GM15510 (cell line): Measurements from ENCODE around the gene PAK3.

Experiments
- POLR2A ChIP-seq: IDR thresholded peaks from 3 replicates; pipeline ENCODE4 v1.6.1; 2011; ENCODE audit warnings: borderline replicate concordance; ENCODE audit not compliant: insufficient read length; ENCODE audit errors: extremely low read depth

The PAK3 gene

DNA sequence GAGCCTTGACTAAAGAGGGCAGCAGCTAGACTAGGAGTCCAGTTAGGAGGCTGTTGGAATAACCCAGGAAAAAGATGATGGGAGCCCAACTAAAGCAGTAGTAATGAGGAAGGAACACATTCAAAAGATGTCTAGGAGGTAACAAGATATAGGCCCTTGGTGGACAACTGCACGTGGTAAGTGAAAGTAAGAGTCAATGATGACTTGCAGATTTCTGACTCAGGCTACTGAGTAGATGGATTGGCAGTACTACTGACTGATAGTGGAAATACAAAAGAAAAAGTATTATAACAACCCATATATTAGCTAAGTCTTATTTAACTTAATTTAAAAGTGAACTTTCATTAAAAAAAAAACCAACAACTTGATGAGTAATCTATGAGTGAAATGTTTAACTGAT, 74.0 kb downstream of the PAK3 start:
- no peak for TF ChIP-seq POLR2A

DNA sequence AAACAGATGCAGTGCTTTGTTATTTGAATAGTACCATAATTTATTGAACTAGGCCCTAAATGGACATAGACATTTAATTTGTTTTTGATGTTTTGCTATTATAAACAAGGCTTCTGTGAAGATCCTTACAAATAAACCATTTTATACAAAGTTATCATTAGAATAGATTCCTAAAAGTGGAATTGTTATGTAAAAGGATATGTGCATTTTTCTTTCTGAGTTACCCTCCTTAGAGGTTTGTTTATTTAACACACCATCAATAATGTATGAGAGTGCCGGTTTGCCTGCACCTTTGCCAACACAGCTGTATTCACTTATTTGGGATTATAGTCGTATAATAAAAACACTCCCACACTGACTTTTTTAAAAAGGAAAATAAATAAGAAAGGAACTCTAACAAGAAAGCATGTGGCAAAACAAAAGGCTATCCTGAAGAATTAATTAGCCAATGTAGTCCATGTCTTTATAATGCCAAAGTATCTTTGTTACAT, 84.8 kb downstream of the PAK3 start:
- TF ChIP-seq POLR2A, result no peak

- no peak for TF ChIP-seq POLR2A
These were observed 86.0 kb downstream of the PAK3 start for GRCh38 chrX:111181951-111182350.

DNA sequence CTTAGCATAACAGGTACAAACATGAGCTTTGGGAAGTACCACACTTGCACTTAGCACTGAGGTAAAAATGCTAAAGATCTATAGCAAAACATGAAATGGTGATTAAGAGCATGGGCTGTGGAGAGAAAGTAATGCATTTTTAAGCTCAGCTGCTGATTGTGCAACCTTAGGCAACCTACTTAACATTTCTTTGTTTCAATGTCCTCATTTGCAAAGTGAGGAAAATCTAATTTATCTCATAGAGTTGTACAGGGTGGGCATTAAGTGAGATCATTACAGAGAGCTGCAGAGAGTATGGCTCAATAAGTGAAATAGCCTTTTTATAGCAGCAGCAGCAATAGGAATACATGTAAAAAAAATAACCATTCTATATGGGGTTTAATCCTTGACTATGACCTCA, 87.0 kb downstream of the PAK3 start:
- TF ChIP-seq POLR2A, result no peak

- TF ChIP-seq POLR2A, result no peak
These were observed 95.6 kb downstream of the PAK3 start for GRCh38 chrX:111191598-111191997.

GRCh38 chrX:111199505-111199904, 103.5 kb downstream of the PAK3 start:
- no peak for TF ChIP-seq POLR2A

GRCh38 chrX:111200327-111200726, 104.3 kb downstream of the PAK3 start:
- no peak for TF ChIP-seq POLR2A

DNA sequence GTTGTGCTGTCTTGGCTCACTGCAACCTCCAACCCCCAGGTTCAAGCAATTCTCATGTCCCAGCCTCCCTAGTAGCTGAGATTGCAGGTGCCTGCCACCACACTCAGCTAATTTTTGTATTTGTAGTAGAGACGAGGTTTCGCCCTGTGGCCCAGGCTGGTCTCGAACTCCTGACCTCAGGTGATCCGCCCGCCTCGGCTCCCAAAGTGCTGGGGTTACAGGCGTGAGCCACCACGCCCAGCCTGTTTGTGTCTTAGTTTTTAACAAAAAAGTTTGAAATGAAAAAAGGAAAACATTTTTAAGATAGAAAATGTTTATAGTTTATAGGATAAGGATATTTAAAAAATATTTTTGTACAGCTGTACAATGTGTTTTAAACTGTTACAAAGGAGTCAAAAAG, 111.9 kb downstream of the PAK3 start:
- no peak for TF ChIP-seq POLR2A

- no peak for TF ChIP-seq POLR2A
These were observed 120.4 kb downstream of the PAK3 start for GRCh38 chrX:111216293-111216801.

DNA sequence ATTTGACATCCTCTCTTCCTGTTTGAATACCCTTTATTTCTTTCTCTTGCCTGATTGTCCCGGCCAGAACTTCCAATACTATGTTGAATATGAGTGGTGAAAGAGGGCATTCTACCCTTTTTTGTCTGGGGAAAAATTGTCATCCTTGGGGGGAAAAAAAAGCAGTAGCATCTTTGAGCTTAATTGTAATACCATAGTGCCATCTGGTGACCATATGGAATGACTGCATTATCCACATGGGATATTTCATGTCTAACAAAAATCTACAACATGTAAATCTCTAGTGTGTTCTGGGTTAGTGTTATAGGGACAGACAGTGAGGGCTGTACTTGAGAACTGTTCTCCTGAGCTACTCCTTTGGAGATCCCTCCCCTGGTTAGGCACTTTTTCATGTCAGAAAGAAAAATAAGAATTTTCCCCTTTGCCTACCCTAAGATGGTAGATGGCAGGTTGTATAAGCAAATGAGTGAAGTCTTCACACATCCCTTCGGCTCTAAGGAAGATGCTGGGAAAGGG, 148.3 kb downstream of the PAK3 start:
- no peak for TF ChIP-seq POLR2A

DNA sequence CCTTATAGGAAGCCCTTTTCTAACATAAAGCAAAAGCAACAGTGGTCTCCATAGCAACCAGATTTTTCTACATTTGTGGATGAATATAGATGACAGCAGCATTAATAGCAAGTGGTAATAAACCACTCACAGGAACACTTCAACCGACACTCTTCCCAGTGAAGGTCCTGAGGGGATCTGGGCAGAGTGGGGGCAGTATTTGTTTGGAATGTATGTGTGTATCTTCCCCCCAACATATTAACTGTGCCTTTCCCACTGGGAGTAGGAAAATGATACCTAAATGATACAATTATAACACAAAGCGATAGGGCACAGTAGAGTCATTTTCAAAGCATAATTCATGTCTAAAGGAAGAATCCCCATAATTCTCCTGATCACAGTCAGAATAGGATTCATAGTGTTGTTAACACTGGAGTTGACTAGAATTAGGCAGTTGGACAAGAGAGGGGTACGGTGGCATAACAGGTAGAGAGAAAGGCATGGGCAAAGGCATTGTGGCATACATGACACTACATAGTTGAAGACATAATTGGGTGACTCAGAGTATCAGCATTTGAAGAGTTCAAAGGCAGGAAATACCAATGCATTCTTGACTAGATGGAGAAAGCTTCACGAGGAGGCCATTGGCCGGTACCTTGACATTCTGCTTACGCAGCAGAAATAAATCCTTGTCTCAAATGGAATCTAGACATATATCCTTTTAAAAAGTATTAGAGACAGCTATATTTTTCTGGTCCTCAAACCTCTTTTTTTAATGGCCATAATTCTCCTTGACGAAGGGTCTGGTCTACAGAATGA, 159.1 kb downstream of the PAK3 start:
- TF ChIP-seq POLR2A, result no peak

- no peak for TF ChIP-seq POLR2A
These were observed 161.7 kb downstream of the PAK3 start for GRCh38 chrX:111257733-111258132.

DNA sequence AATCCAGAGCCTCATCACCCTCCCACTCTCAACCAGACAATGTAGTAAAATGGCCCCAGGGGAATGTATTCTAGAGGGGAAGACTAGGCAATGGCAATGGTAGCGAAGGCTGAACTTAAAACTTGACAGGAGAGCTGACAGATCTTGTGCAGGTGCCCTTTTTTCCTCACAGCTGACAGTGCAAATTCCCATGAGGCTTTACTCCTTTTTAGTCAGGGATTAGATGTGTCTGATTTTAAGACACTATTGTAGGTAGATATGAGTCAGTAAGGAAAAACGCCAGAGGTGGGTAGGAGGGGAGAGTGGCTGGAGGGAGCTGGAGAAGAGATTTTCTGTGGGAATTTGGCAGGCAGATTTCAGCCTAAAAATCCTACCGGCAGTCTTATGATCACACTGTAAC, 163.6 kb downstream of the PAK3 start:
- TF ChIP-seq POLR2A, result no peak

- TF ChIP-seq POLR2A, result no peak
These were observed 164.5 kb downstream of the PAK3 start for GRCh38 chrX:111260451-111260850.

- TF ChIP-seq POLR2A, result no peak
These were observed 166.1 kb downstream of the PAK3 start for GRCh38 chrX:111262086-111262485.

DNA sequence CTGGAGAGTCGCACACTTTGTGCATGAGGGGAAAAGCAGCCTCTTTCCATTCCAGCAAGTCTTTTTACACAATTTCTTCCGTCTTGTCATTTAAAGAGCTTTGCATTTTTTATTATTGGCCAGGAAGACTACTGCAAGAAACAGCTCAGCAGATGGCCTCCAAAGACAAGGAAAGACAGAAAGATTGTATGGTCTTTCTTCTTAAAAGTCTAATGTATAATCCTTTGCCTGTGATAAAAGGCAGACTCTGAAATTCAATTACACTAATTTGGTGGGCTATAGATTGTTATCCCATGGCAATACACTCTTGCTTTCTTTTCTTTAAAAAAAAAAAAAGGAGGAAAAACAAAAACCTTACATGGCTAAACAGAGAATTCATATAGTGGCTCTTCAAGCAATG, 168.4 kb downstream of the PAK3 start:
- TF ChIP-seq POLR2A, result no peak
